K562 (cell line): ENCODE data around the gene RPL7L1. TPM values are rescaled to one million over a fixed set of nuclear protein-coding genes. Genes with fewer than 3 reads are reported as not detected.

Source experiments
- AFF4 ChIP-seq: sonication (generic); formaldehyde crosslinking; IDR thresholded peaks from 2 replicates; pipeline ENCODE4 v1.8.0; 2023; ENCODE audit warnings: mild to moderate bottlenecking, missing genetic modification reagents
- ETV1 ChIP-seq: fragments of 450-650 bp; conservative IDR thresholded peaks from 2 replicates; pipeline ENCODE4 v1.6.1; 2016; ENCODE audit warnings: missing genetic modification characterization, control low read depth, low read depth, missing compliant biosample characterization
- GABPB1 ChIP-seq: sonication (generic); formaldehyde crosslinking; IDR thresholded peaks from 2 replicates; pipeline ENCODE4 v1.8.0; 2022; ENCODE audit warnings: mild to moderate bottlenecking, missing genetic modification reagents
- KLF16 ChIP-seq: IDR thresholded peaks from 2 replicates; pipeline ENCODE4 v1.6.1; 2016; ENCODE audit warnings: antibody characterized with exemption
- L3MBTL2 ChIP-seq: fragments of 450-650 bp; IDR thresholded peaks from 2 replicates; pipeline ENCODE4 v1.6.1; 2016; ENCODE audit warnings: mild to moderate bottlenecking, moderate library complexity
- MCM2 ChIP-seq: fragments of 450-650 bp; IDR thresholded peaks from 2 replicates; pipeline ENCODE4 v1.6.1; 2017; ENCODE audit warnings: low read depth, mild to moderate bottlenecking
- SAP30 ChIP-seq: fragments of 200-600 bp; sonication (generic); IDR thresholded peaks from 2 replicates; pipeline ENCODE4 v1.6.1; 2012; ENCODE audit warnings: borderline replicate concordance, low read depth, mild to moderate bottlenecking, moderate library complexity, low read length, control low read depth, inconsistent platforms; ENCODE audit not compliant: insufficient read depth, poor library complexity, severe bottlenecking
- SMARCA4 ChIP-seq: fragments of 450-650 bp; IDR thresholded peaks from 2 replicates; pipeline ENCODE4 v1.6.1; 2016
- TAF1 ChIP-seq: IDR thresholded peaks from 2 replicates; pipeline ENCODE4 v1.6.1; 2011; ENCODE audit warnings: mild to moderate bottlenecking, low read length, moderate library complexity; ENCODE audit not compliant: insufficient read depth, control insufficient read depth, severe bottlenecking; ENCODE audit errors: extremely low read depth
- TRIM24 ChIP-seq, 2 experiments: fragments of 450-650 bp; IDR thresholded peaks; 2 replicates each; pipeline ENCODE4 v1.6.1; 2016
- USF2 ChIP-seq: sonication (generic); formaldehyde crosslinking; IDR thresholded peaks from 2 replicates; pipeline ENCODE4 v1.5.0; 2020; ENCODE audit warnings: missing genetic modification reagents
- ZNF197 ChIP-seq: fragments of 200-800 bp; sonication (Bioruptor generic); IDR thresholded peaks from 2 replicates; pipeline ENCODE4 v1.6.1; 2016; ENCODE audit warnings: low read depth, missing genetic modification characterization, missing compliant biosample characterization
- ZNF263 ChIP-seq: sonication (generic); formaldehyde crosslinking; IDR thresholded peaks from 2 replicates; pipeline ENCODE4 v1.8.0; 2022; ENCODE audit warnings: mild to moderate bottlenecking, missing genetic modification reagents, borderline replicate concordance
- ZNF407 ChIP-seq: fragments of 450-650 bp; IDR thresholded peaks from 2 replicates; pipeline ENCODE4 v1.6.1; 2016; ENCODE audit warnings: low read depth
- polyA plus RNA-seq, 8 experiments: library from polyadenylated mRNA; depleted of rRNA in 4 of 8; stranded (reverse) in 5 of 8; unstranded in 3 of 8; fragments of >200 nt; fragmentation: Nextera tagmentation in 2 of 8; fragmentation: Illumina TruSeq in 1 of 8; extraction: Ambion mirVana in 2 of 8; extraction: Trizol in 1 of 8; gene quantifications; 2 replicates each; pipeline versions ENCODE4 v1.2.1 to v1.2.3, GENCODE V29; 2011 to 2014; ENCODE audit warnings: inconsistent platforms in 1 of 8, missing spikeins in 1 of 8
- total RNA-seq, 7 experiments: library from RNA; depleted of rRNA in 6 of 7; stranded (reverse); fragments of >200 nt in 6 of 7; fragmentation: Illumina TruSeq in 2 of 7; extraction: Trizol in 2 of 7; gene quantifications; 2 replicates each; pipeline versions ENCODE4 v1.2.1 to v1.2.3, GENCODE V29; 2011 to 2021; ENCODE audit warnings: low replicate concordance in 1 of 7

The RPL7L1 gene
- total and polyA plus RNA-seq, 9 of the 15 experiments (the other 6 are each of a cell fraction or from before 2014, with no cell fraction given): 129 to 259 (median 164) TPM

- TF ChIP-seq KLF16 (no peak), TAF1 (peak; percentile 96), ZNF407 (peak; percentile 69), SMARCA4 (no peak), ETV1 (peak; percentile 94), TRIM24 (IDR thresholded peaks at IDR 0.05) (peak; percentile 8 to 13; a peak in 1 of 4 replicates), GABPB1 (CRISPR knock-in tag) (peak; percentile 97), SAP30 (peak; percentile 64), AFF4 (CRISPR knock-in tag) (peak; percentile 93), MCM2 (no peak), L3MBTL2 (peak; percentile 82), ZNF263 (CRISPR knock-in tag) (peak; percentile 82), USF2 (CRISPR knock-in tag) (peak; percentile 53; the same call in 1 of the 2 replicates), ZNF197 (no peak; the same call in 1 of the 2 replicates)
Observed at GRCh38 chr6:42879372-42880239, at the start of gene RPL7L1 (continued).
